GM13977 (cell line): ENCODE data around the gene MT1G.
"Not testable (repeated sequence)": the region's sequence is repeated elsewhere in the genome, so short reads cannot be mapped to it uniquely, and the experiment has no call there.

Experiments
- DNase-seq: peaks from one replicate; pipeline ENCODE4 v3.0.0; 2012; ENCODE audit warnings: low spot score
- in situ Hi-C: fragments of 300-500 bp; cut with MboI; formaldehyde crosslinking; loops from one replicate; pipeline ENCODE4 v1.12.0; 2022; ENCODE audit warnings: low sequenced_read_pairs, low pct_unique_long_range_greater_than_20kb, mixed read lengths, inconsistent platforms; ENCODE audit not compliant: unreplicated experiment
- TF ChIP-seq, protein P1 (sequence below): IDR thresholded peaks from 2 replicates; pipeline ENCODE4 v1.5.1; 2012; ENCODE audit warnings: mild to moderate bottlenecking, control low read depth; ENCODE audit not compliant: insufficient read depth; ENCODE audit errors: extremely low read depth, missing control alignments

The MT1G gene

DNA sequence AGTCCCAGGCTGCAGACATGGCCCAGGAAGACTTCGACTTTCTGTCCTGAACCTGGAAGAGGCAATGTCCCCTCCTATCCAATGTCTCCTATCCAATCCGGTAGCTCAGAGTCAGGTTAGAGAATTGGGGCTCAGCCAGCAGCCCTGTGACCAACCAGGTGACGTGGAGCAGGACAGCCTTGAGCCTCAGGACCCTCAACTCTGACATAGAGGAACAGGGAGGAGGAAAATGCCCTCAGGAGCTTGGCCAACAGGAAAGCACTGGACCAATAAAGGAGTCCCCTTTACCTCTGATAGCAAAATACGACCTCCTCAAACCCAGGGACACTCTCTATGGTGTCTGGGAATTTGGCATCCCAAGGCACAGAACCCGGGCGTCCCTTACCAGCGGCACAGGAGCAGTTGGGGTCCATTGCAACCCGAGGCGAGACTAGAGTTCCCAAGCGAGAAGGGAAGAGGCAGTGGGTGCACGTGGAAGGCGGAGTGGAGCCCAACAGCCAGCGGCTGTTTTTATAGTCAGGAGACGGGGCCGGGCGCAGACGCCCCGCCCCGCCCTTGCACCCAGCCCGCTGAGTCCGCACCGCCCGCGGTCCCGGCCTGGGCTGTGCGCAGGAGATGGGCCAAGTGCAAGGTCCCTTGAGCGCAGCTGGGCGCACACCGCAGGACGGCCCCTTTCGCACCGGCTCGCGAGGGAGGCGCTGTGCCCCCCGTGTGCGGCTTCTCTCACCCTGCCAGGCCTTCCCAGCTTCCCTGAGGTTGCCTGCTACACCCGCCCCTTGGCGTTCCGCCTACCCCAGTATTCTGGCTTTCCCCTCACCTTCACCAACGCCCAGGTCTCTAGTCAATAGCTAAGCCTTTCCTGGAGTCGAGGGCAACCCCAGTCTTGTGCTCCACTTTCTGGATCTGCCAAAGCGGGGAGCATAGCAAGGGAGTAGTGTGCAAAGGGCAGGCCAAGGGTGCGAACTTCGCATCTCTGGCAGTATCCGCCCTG lies at the start of gene MT1G:
TSS of gene MT1G (minus strand) at position 485 of the 991 bp plus-strand sequence. CDS start at position 413, 72 bp downstream.
- no peak for DNase-seq
- TF ChIP-seq, protein P1, sequence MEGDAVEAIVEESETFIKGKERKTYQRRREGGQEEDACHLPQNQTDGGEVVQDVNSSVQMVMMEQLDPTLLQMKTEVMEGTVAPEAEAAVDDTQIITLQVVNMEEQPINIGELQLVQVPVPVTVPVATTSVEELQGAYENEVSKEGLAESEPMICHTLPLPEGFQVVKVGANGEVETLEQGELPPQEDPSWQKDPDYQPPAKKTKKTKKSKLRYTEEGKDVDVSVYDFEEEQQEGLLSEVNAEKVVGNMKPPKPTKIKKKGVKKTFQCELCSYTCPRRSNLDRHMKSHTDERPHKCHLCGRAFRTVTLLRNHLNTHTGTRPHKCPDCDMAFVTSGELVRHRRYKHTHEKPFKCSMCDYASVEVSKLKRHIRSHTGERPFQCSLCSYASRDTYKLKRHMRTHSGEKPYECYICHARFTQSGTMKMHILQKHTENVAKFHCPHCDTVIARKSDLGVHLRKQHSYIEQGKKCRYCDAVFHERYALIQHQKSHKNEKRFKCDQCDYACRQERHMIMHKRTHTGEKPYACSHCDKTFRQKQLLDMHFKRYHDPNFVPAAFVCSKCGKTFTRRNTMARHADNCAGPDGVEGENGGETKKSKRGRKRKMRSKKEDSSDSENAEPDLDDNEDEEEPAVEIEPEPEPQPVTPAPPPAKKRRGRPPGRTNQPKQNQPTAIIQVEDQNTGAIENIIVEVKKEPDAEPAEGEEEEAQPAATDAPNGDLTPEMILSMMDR, result no peak
- in situ Hi-C loops, result no loop called here

GRCh38 chr16:56717532-56717931 lies 49.7 kb upstream of the MT1G start:
- not testable (repeated sequence) for DNase-seq

GRCh38 chr16:56716761-56717160 lies 48.9 kb upstream of the MT1G start:
- TF ChIP-seq, protein P1, result no peak
- no peak for DNase-seq
- in situ Hi-C loops, result no loop called here

More at GRCh38 chr16:56717532-56717931, 49.7 kb upstream of the MT1G start:
- in situ Hi-C loops, result not testable (repeated sequence)

- TF ChIP-seq, protein P1, result no peak
- DNase-seq, result no peak
- in situ Hi-C loops, result no loop called here
Measured at GRCh38 chr16:56715126-56715525, 47.3 kb upstream of the MT1G start.

DNA sequence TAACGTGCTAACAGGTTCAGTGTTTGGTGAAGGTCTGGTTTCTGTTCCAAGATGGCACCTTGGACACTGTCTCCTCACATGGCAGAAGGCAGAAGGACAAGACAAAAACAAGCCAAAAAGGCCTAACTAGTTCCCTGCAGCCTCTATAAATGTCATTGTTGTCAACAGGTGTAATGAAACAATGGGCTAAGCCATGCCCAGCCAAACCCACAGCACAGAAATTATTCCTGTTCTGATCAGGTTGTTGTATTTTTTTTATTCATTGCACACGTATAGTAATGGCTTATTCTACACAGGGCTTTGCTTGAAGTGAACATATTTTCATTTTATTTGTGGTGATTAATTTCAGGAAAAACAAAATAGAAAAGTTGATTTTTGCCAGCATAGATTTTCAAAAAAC lies 45.9 kb upstream of the MT1G start:
- in situ Hi-C loops, result no loop called here
- TF ChIP-seq, protein P1, result no peak
- no peak for DNase-seq

DNA sequence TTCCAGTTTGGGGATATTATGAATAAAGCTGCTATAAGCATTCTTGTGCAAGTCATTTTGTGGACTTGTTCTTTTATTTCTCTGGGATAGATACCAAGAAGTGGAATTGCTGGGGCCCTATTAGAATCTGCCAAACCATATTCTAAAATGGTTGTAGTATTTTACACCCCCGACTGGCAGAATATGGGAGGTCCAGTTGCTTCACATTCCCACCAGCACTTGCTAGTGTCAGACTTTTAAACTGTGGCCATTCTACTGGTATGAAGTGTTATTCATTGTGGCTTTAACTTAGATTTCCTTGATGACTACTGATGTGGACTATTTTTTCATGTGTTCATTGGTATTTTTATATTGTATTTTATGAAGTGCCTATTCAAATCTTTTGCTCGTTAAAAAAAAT lies 44.0 kb upstream of the MT1G start:
- in situ Hi-C loops, result no loop called here
- TF ChIP-seq, protein P1, result no peak
- no peak for DNase-seq

GRCh38 chr16:56710181-56710737 lies 42.4 kb upstream of the MT1G start:
- TF ChIP-seq, protein P1, result no peak
- in situ Hi-C loops, result no loop called here
- DNase-seq, result no peak
